Measurements from ENCODE around the gene LRPAP1. TPM values are rescaled to one million over a fixed set of nuclear protein-coding genes. Genes with fewer than 3 reads are reported as not detected.

The LRPAP1 gene
- total RNA-seq, 4 donors from 2014 or later, result 168 to 320 (median 259) TPM

DNA sequence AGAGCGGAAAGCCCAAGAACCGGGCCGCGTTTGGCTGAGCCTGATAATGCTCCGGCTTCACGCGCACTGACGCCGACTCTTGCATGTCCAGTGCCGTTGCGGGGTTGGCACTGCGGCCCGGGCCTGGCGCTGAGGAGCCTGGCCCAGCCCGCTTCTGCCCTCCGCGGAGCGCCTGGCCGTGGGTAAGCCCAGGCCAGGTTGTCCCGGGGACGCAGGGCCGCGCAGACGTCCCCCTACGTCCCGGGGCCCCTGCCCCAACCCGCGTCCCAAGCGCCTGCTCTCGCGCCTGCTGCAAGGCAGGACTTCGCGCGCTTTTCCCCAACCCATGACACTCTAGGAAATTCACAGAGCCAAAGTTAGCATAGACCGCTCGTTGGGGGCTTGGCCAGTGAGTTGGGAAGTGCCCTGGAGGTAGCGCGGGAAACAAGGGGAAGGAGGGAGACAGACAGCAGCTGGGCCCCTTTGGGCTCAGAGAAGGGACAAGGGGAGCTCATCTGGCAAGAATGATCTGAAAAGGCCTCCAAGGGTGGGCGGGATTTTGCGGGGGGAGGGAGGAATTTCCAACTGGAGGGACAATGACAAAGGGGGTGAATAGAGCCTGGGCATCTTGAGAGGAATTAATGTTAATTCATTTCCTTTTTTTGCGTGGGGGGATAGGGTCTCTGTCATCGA, 665 bp upstream of the LRPAP1 start:
- H3K36me3 ChIP-seq, result peaks cover 0 to 3% of the 10 kb centered on the region in 2 donors
- no peak overlapping the region for H3K27ac ChIP-seq
- TF ChIP-seq CTCF (IDR thresholded peaks at IDR 0.05) (no peak), POLR2A (IDR thresholded peaks at IDR 0.05) (no peak)
- H3K27me3 ChIP-seq, result no peaks in the 10 kb centered on the region
- intact Hi-C loops (cut with DNase I), result no loop called here
- H3K4me1 ChIP-seq, result peaks cover 20 to 22% of the 10 kb centered on the region in 2 donors
- peak overlapping the region in 1 of 3 donors; percentile 87 for H3K4me3 ChIP-seq (replicated peaks in 1 of 3)
- 24 to 25% methylated on average over 24 to 27 of the region's 42 CpGs for WGBS, 2 donors
- no peaks in the 10 kb centered on the region for H3K9me3 ChIP-seq
- no peak for DNase-seq

GRCh38 chr4:3531318-3531878, 824 bp downstream of the LRPAP1 start:
- peak overlapping the region; percentile 78 to 90 (median 87) for H3K4me3 ChIP-seq (replicated peaks in 1 of 3)
- no peak for TF ChIP-seq POLR2A (IDR thresholded peaks at IDR 0.05)
- no peak for TF ChIP-seq CTCF (IDR thresholded peaks at IDR 0.05)
- no peak for DNase-seq
- H3K9me3 ChIP-seq, result no peaks in the 10 kb centered on the region
- 9 to 12% methylated on average over 17 of the region's 17 CpGs for WGBS, 2 donors
- H3K36me3 ChIP-seq, result peaks cover 0 to 3% of the 10 kb centered on the region in 2 donors
- H3K4me1 ChIP-seq, result peaks cover 20 to 22% of the 10 kb centered on the region in 2 donors
- H3K27me3 ChIP-seq, result no peaks in the 10 kb centered on the region
- intact Hi-C loops (cut with DNase I), result no loop called here
- H3K27ac ChIP-seq, result peak overlapping the region in 1 of 3 donors; percentile 21

- WGBS, 2 donors, result 74 to 77% methylated on average over 12 to 14 of the region's 18 CpGs
- TF ChIP-seq CTCF (IDR thresholded peaks at IDR 0.05) (no peak), POLR2A (IDR thresholded peaks at IDR 0.05) (no peak)
Observed at GRCh38 chr4:3530663-3531254, 1.5 kb downstream of the LRPAP1 start.

GRCh38 chr4:3530051-3530450, 2.2 kb downstream of the LRPAP1 start:
- H3K27ac ChIP-seq, result no peak overlapping the region
- H3K36me3 ChIP-seq, result peaks cover 0 to 3% of the 10 kb centered on the region in 2 donors
- WGBS, 2 donors, result 92 to 93% methylated on average over 16 of the region's 16 CpGs
- H3K9me3 ChIP-seq, result no peaks in the 10 kb centered on the region
- H3K4me3 ChIP-seq (replicated peaks in 1 of 3), result no peak overlapping the region
- H3K4me1 ChIP-seq, result peaks cover 20 to 22% of the 10 kb centered on the region in 2 donors
- DNase-seq, result no peak
- TF ChIP-seq CTCF (IDR thresholded peaks at IDR 0.05), result no peak
- TF ChIP-seq POLR2A (IDR thresholded peaks at IDR 0.05), result no peak
- H3K27me3 ChIP-seq, result no peaks in the 10 kb centered on the region
- intact Hi-C loops (cut with DNase I), result no loop called here

More at GRCh38 chr4:3530663-3531254, 1.5 kb downstream of the LRPAP1 start:
- intact Hi-C loops (cut with DNase I), result no loop called here
- H3K4me1 ChIP-seq, result peaks cover 20 to 22% of the 10 kb centered on the region in 2 donors
- H3K9me3 ChIP-seq, result no peaks in the 10 kb centered on the region
- H3K4me3 ChIP-seq (replicated peaks in 1 of 3), result peak overlapping the region in 2 of 3 donors; percentile 87 to 90
- H3K36me3 ChIP-seq, result peaks cover 0 to 3% of the 10 kb centered on the region in 2 donors
- no peak for DNase-seq
- no peaks in the 10 kb centered on the region for H3K27me3 ChIP-seq
- H3K27ac ChIP-seq, result no peak overlapping the region

GRCh38 chr4:3529363-3529762, 2.9 kb downstream of the LRPAP1 start:
- no peak for DNase-seq
- no peak overlapping the region for H3K27ac ChIP-seq
- no peak overlapping the region for H3K4me3 ChIP-seq (replicated peaks in 1 of 3)
- peaks cover 6 to 10% of the 10 kb centered on the region in 2 donors for H3K36me3 ChIP-seq
- intact Hi-C loops (cut with DNase I), result no loop called here
- TF ChIP-seq POLR2A (IDR thresholded peaks at IDR 0.05) (no peak), CTCF (IDR thresholded peaks at IDR 0.05) (no peak)
- peaks cover 20 to 22% of the 10 kb centered on the region in 2 donors for H3K4me1 ChIP-seq
- H3K27me3 ChIP-seq, result no peaks in the 10 kb centered on the region
- 82 to 83% methylated on average over 12 of the region's 12 CpGs for WGBS, 2 donors
- no peaks in the 10 kb centered on the region for H3K9me3 ChIP-seq
